ENCODE measurements around the gene NAV3.
"Not testable (repeated sequence)": the region's sequence is repeated elsewhere in the genome, so short reads cannot be mapped to it uniquely, and the experiment has no call there.

Gene NAV3

GRCh38 chr12:78055545-78055944, 224.9 kb downstream of the NAV3 start:
- no peak for DNase-seq (ENCODE audit: low read depth)

GRCh38 chr12:78057075-78057474, 226.4 kb downstream of the NAV3 start:
- no peak for DNase-seq (ENCODE audit: low read depth)

- no peak for DNase-seq (ENCODE audit: low read depth)
Observed at GRCh38 chr12:78060186-78060585, 229.5 kb downstream of the NAV3 start.

- no peak for DNase-seq (ENCODE audit: low read depth)
Observed at GRCh38 chr12:78062786-78063185, 232.1 kb downstream of the NAV3 start.

GRCh38 chr12:78081590-78082314, 251.1 kb downstream of the NAV3 start:
- DNase-seq (ENCODE audit: low read depth), result no peak

GRCh38 chr12:78085542-78086182, 255.0 kb downstream of the NAV3 start:
- no peak for DNase-seq (ENCODE audit: low read depth)

- no peak for DNase-seq (ENCODE audit: low read depth)
Observed at GRCh38 chr12:78086553-78087362, 256.1 kb downstream of the NAV3 start.

GRCh38 chr12:78087363-78087675, 256.6 kb downstream of the NAV3 start:
- no peak for DNase-seq (ENCODE audit: low read depth)

GRCh38 chr12:78088391-78088832, 257.7 kb downstream of the NAV3 start:
- DNase-seq (ENCODE audit: low read depth), result no peak

GRCh38 chr12:78090266-78090665, 259.6 kb downstream of the NAV3 start:
- DNase-seq (ENCODE audit: low read depth), result no peak

- no peak for DNase-seq (ENCODE audit: low read depth)
Observed at GRCh38 chr12:78095623-78096022, 264.9 kb downstream of the NAV3 start.

- no peak for DNase-seq (ENCODE audit: low read depth)
Observed at GRCh38 chr12:78096909-78097597, 266.4 kb downstream of the NAV3 start.

- no peak for DNase-seq (ENCODE audit: low read depth)
Observed at GRCh38 chr12:78099806-78100205, 269.1 kb downstream of the NAV3 start.

- no peak for DNase-seq (ENCODE audit: low read depth)
Observed at GRCh38 chr12:78101113-78101876, 270.6 kb downstream of the NAV3 start.

- no peak for DNase-seq (ENCODE audit: low read depth)
Observed at GRCh38 chr12:78101946-78102635, 271.4 kb downstream of the NAV3 start.

GRCh38 chr12:78102801-78103200, 272.1 kb downstream of the NAV3 start:
- DNase-seq (ENCODE audit: low read depth), result not testable (repeated sequence)

GRCh38 chr12:78115889-78116288, 285.2 kb downstream of the NAV3 start:
- no peak for DNase-seq (ENCODE audit: low read depth)

GRCh38 chr12:78118036-78118435, 287.3 kb downstream of the NAV3 start:
- DNase-seq (ENCODE audit: low read depth), result no peak

- DNase-seq (ENCODE audit: low read depth), result no peak
Observed at GRCh38 chr12:78118486-78118885, 287.8 kb downstream of the NAV3 start.

GRCh38 chr12:78119351-78119918, 288.7 kb downstream of the NAV3 start:
- DNase-seq (ENCODE audit: low read depth), result no peak

GRCh38 chr12:78120306-78120705, 289.6 kb downstream of the NAV3 start:
- DNase-seq (ENCODE audit: low read depth), result no peak
